Measurements from ENCODE around the gene PTCD2.

The PTCD2 gene

DNA sequence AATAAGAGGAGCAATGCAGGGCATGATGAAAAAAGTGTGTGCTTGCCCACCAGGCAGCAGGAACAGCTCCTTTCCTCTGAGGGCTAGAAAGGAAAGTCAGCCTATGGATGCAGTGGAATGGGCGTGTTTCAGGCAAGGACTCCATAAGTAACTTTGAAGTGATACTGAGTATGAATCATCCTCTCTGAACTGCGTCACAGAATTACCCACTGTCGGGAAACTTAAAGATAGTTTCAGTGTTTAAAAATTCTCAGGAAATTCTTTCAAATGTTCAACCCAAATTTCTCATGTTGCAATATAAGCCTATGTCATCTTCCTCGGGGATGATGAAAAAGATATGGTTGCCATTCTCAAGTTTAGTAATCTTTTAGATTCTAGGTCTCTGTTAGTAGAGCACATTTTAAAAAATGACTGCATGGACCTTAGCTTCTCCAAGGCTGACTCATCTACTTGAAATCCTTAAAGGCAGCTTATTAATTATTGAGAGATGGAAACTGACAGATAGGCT, 27.7 kb downstream of the PTCD2 start:
- peak; percentile 98 for ATAC-seq

DNA sequence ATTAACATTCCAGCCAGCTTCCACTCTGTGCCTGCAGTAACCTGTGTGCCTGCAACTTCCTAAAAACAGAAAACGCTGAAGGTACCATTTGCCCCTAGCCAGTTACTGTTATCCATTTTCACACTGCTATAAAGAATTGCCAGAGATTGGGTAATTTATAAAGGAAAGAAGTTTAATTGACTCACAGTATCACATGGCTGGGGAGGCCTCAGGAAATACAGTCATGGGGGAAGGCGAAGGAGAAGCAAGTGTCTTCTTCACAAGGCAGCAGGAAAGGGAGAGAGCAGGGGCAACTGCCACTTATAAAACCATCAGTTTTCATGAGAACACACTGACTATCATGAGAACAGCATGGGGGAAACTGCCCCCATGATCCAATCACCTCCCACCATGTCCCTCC, 31.2 kb downstream of the PTCD2 start:
- no peak for TF ChIP-seq ISL1 (CRISPR knock-in tag; IDR thresholded peaks at IDR 0.05)
- TF ChIP-seq OSR1 (CRISPR knock-in tag; IDR thresholded peaks at IDR 0.05), result no peak
- TF ChIP-seq CREB5 (CRISPR knock-in tag; IDR thresholded peaks at IDR 0.05; ENCODE audit: low read depth), result no peak
- no peak for TF ChIP-seq BACH2 (CRISPR knock-in tag; IDR thresholded peaks at IDR 0.05; ENCODE audit: borderline replicate concordance)
- no peak for TF ChIP-seq ZFP30 (CRISPR knock-in tag; IDR thresholded peaks at IDR 0.05)
- TF ChIP-seq GLIS3 (CRISPR knock-in tag; IDR thresholded peaks at IDR 0.05), result no peak
- TF ChIP-seq ARNTL (CRISPR knock-in tag; IDR thresholded peaks at IDR 0.05; ENCODE audit: borderline replicate concordance, low read depth), result no peak
- TF ChIP-seq SNAI2 (CRISPR knock-in tag; IDR thresholded peaks at IDR 0.05), result no peak
- TF ChIP-seq, protein P1, sequence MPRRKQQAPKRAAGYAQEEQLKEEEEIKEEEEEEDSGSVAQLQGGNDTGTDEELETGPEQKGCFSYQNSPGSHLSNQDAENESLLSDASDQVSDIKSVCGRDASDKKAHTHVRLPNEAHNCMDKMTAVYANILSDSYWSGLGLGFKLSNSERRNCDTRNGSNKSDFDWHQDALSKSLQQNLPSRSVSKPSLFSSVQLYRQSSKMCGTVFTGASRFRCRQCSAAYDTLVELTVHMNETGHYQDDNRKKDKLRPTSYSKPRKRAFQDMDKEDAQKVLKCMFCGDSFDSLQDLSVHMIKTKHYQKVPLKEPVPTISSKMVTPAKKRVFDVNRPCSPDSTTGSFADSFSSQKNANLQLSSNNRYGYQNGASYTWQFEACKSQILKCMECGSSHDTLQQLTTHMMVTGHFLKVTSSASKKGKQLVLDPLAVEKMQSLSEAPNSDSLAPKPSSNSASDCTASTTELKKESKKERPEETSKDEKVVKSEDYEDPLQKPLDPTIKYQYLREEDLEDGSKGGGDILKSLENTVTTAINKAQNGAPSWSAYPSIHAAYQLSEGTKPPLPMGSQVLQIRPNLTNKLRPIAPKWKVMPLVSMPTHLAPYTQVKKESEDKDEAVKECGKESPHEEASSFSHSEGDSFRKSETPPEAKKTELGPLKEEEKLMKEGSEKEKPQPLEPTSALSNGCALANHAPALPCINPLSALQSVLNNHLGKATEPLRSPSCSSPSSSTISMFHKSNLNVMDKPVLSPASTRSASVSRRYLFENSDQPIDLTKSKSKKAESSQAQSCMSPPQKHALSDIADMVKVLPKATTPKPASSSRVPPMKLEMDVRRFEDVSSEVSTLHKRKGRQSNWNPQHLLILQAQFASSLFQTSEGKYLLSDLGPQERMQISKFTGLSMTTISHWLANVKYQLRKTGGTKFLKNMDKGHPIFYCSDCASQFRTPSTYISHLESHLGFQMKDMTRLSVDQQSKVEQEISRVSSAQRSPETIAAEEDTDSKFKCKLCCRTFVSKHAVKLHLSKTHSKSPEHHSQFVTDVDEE (CRISPR knock-in tag; IDR thresholded peaks at IDR 0.05), result no peak
- TF ChIP-seq, protein P2, sequence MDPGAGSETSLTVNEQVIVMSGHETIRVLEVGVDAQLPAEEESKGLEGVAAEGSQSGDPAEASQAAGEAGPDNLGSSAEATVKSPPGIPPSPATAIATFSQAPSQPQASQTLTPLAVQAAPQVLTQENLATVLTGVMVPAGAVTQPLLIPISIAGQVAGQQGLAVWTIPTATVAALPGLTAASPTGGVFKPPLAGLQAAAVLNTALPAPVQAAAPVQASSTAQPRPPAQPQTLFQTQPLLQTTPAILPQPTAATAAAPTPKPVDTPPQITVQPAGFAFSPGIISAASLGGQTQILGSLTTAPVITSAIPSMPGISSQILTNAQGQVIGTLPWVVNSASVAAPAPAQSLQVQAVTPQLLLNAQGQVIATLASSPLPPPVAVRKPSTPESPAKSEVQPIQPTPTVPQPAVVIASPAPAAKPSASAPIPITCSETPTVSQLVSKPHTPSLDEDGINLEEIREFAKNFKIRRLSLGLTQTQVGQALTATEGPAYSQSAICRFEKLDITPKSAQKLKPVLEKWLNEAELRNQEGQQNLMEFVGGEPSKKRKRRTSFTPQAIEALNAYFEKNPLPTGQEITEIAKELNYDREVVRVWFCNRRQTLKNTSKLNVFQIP (CRISPR knock-in tag; IDR thresholded peaks at IDR 0.05; ENCODE audit: borderline replicate concordance, low read depth), result no peak
- TF ChIP-seq CSDC2 (CRISPR knock-in tag; IDR thresholded peaks at IDR 0.05), result no peak
- no peak for TF ChIP-seq TCF4 (CRISPR knock-in tag; IDR thresholded peaks at IDR 0.05; ENCODE audit: borderline replicate concordance)
- ATAC-seq, result no peak

More for the DNA sequence above, 27.7 kb downstream of the PTCD2 start:
- TF ChIP-seq ZFP30 (CRISPR knock-in tag; IDR thresholded peaks at IDR 0.05), result no peak
- TF ChIP-seq, protein P3, sequence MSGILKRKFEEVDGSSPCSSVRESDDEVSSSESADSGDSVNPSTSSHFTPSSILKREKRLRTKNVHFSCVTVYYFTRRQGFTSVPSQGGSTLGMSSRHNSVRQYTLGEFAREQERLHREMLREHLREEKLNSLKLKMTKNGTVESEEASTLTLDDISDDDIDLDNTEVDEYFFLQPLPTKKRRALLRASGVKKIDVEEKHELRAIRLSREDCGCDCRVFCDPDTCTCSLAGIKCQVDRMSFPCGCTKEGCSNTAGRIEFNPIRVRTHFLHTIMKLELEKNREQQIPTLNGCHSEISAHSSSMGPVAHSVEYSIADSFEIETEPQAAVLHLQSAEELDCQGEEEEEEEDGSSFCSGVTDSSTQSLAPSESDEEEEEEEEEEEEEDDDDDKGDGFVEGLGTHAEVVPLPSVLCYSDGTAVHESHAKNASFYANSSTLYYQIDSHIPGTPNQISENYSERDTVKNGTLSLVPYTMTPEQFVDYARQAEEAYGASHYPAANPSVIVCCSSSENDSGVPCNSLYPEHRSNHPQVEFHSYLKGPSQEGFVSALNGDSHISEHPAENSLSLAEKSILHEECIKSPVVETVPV (CRISPR knock-in tag; IDR thresholded peaks at IDR 0.05), result no peak
- TF ChIP-seq TOX (CRISPR knock-in tag; IDR thresholded peaks at IDR 0.05; ENCODE audit: borderline replicate concordance), result peak; percentile 16; the same call in 1 of the 2 replicates
- peak; percentile 60 for TF ChIP-seq ISL1 (CRISPR knock-in tag; IDR thresholded peaks at IDR 0.05)

GRCh38 chr5:72352616-72353015, 32.4 kb downstream of the PTCD2 start:
- no peak for ATAC-seq
- TF ChIP-seq TCF4 (CRISPR knock-in tag; IDR thresholded peaks at IDR 0.05; ENCODE audit: borderline replicate concordance) (no peak), CREB5 (CRISPR knock-in tag; IDR thresholded peaks at IDR 0.05; ENCODE audit: low read depth) (no peak)
- TF ChIP-seq, protein P3 (CRISPR knock-in tag; IDR thresholded peaks at IDR 0.05), result no peak

- ATAC-seq, result peak; percentile 45; the same call in 2 of the 3 replicates
- TF ChIP-seq PATZ1 (CRISPR knock-in tag; IDR thresholded peaks at IDR 0.05; ENCODE audit: borderline replicate concordance) (no peak), PPARA (CRISPR knock-in tag; IDR thresholded peaks at IDR 0.05; ENCODE audit: borderline replicate concordance) (no peak), GLIS3 (CRISPR knock-in tag; IDR thresholded peaks at IDR 0.05) (no peak), OSR1 (CRISPR knock-in tag; IDR thresholded peaks at IDR 0.05) (no peak), ZNF8 (CRISPR knock-in tag; IDR thresholded peaks at IDR 0.05) (no peak), SNAI2 (CRISPR knock-in tag; IDR thresholded peaks at IDR 0.05) (no peak), ISL1 (CRISPR knock-in tag; IDR thresholded peaks at IDR 0.05) (no peak), ESRRG (CRISPR knock-in tag; IDR thresholded peaks at IDR 0.05) (no peak), ZFP3 (CRISPR knock-in tag; IDR thresholded peaks at IDR 0.05) (no peak), CREB5 (CRISPR knock-in tag; IDR thresholded peaks at IDR 0.05; ENCODE audit: low read depth) (no peak), TOX (CRISPR knock-in tag; IDR thresholded peaks at IDR 0.05; ENCODE audit: borderline replicate concordance) (no peak), ZC3H10 (CRISPR knock-in tag; IDR thresholded peaks at IDR 0.05) (no peak), BACH2 (CRISPR knock-in tag; IDR thresholded peaks at IDR 0.05; ENCODE audit: borderline replicate concordance) (no peak), ARNTL (CRISPR knock-in tag; IDR thresholded peaks at IDR 0.05; ENCODE audit: borderline replicate concordance, low read depth) (no peak), ZFP30 (CRISPR knock-in tag; IDR thresholded peaks at IDR 0.05) (no peak)
Observed at GRCh38 chr5:72353046-72353445, 32.9 kb downstream of the PTCD2 start.
